Neural progenitor cell (in vitro differentiated cells): ENCODE results near the gene GLP2R. TPM values are rescaled to one million over a fixed set of nuclear protein-coding genes. Genes with fewer than 3 reads are reported as not detected.

Experiments used
- DNase-seq: peaks from one replicate; pipeline ENCODE4 v3.0.0-alpha.2; 2016; ENCODE audit warnings: low spot score
- H2AFZ ChIP-seq: fragments of 200-600 bp; sonication (generic); replicated peaks from 2 replicates; pipeline ENCODE4 v1.6.1; 2016; ENCODE audit warnings: antibody characterized with exemption
- H3F3A ChIP-seq: fragments of 200-600 bp; sonication (generic); 2 replicates; pipeline ENCODE4 v1.6.1; 2016; ENCODE audit warnings: antibody characterized with exemption, low read depth
- H3K27ac ChIP-seq: fragments of 200-600 bp; sonication (generic); 2 replicates; pipeline ENCODE4 v1.5.1; 2016; ENCODE audit warnings: mild to moderate bottlenecking
- H3K27me3 ChIP-seq: fragments of 200-600 bp; sonication (generic); 2 replicates; pipeline ENCODE4 v1.6.1; 2016; ENCODE audit warnings: mild to moderate bottlenecking, moderate library complexity
- H3K36me3 ChIP-seq: fragments of 200-600 bp; sonication (generic); 2 replicates; pipeline ENCODE4 v1.5.1; 2016
- H3K4me1 ChIP-seq: fragments of 200-600 bp; sonication (generic); 2 replicates; pipeline ENCODE4 v1.6.1; 2016; ENCODE audit warnings: mixed run types
- H3K4me2 ChIP-seq: fragments of 200-600 bp; sonication (generic); 2 replicates; pipeline ENCODE4 v1.6.1; 2016
- H3K4me3 ChIP-seq: fragments of 200-600 bp; sonication (generic); 2 replicates; pipeline ENCODE4 v1.5.1; 2016
- H3K79me2 ChIP-seq: fragments of 200-600 bp; sonication (generic); 2 replicates; pipeline ENCODE4 v1.6.1; 2016; ENCODE audit warnings: low read depth
- H3K9ac ChIP-seq: fragments of 200-600 bp; sonication (generic); 2 replicates; pipeline ENCODE4 v1.6.1; 2016
- H3K9me3 ChIP-seq: fragments of 200-600 bp; sonication (generic); 2 replicates; pipeline ENCODE4 v1.5.1; 2016; ENCODE audit warnings: low read depth
- H4K20me1 ChIP-seq: fragments of 200-600 bp; sonication (generic); 2 replicates; pipeline ENCODE4 v1.6.1; 2016; ENCODE audit warnings: low read depth
- H3K27ac Mint-ChIP-seq: 3 replicates; pipeline ENCODE4 v1.8.0; 2021; ENCODE audit warnings: mixed read lengths
- H3K27me3 Mint-ChIP-seq: 2 replicates; pipeline ENCODE4 v1.8.0; 2022; ENCODE audit warnings: low read depth, mild to moderate bottlenecking, inconsistent platforms, moderate library complexity, mixed read lengths; ENCODE audit not compliant: insufficient read depth
- H3K36me3 Mint-ChIP-seq: 3 replicates; pipeline ENCODE4 v1.8.0; 2021; ENCODE audit warnings: mixed read lengths
- H3K4me1 Mint-ChIP-seq: 3 replicates; pipeline ENCODE4 v1.8.0; 2021; ENCODE audit warnings: mixed read lengths
- H3K4me3 Mint-ChIP-seq: 3 replicates; pipeline ENCODE4 v1.8.0; 2021; ENCODE audit warnings: mild to moderate bottlenecking, moderate library complexity, mixed read lengths
- H3K9me3 Mint-ChIP-seq: 3 replicates; pipeline ENCODE4 v1.8.0; 2020; ENCODE audit warnings: mixed read lengths
- CTCF ChIP-seq: fragments of 200-600 bp; sonication (generic); IDR thresholded peaks from 2 replicates; pipeline ENCODE4 v1.5.1; 2017; ENCODE audit warnings: antibody characterized with exemption, mild to moderate bottlenecking
- EZH2 ChIP-seq: fragments of 200-600 bp; sonication (generic); IDR thresholded peaks from 2 replicates; pipeline ENCODE4 v1.6.1; 2017; ENCODE audit warnings: antibody characterized with exemption, mild to moderate bottlenecking, moderate library complexity
- EZH2phosphoT487 ChIP-seq: fragments of 200-600 bp; sonication (generic); IDR thresholded peaks from 2 replicates; pipeline ENCODE4 v1.6.1; 2017; ENCODE audit warnings: antibody characterized with exemption
- total RNA-seq: library from RNA; depleted of rRNA; stranded (reverse); fragments of >200 nt; gene quantifications from 2 replicates; pipeline ENCODE4 v1.2.3, GENCODE V29; 2015; ENCODE audit warnings: low replicate concordance

GLP2R gene
- total RNA-seq, 1 donor from 2014 or later, result not detected

- H3K4me1 Mint-ChIP-seq, result peaks cover 17% of the 10 kb centered on the region
- H3K27ac Mint-ChIP-seq, result no peak overlapping the region
- DNase-seq, result no peak
- no peaks in the 10 kb centered on the region for H3K27me3 Mint-ChIP-seq
- no peak overlapping the region for H3K4me2 ChIP-seq
- no peak overlapping the region for H3K9ac ChIP-seq
- H3F3A ChIP-seq, result no peaks in the 10 kb centered on the region
- no peaks in the 10 kb centered on the region for H3K4me1 ChIP-seq
- H3K4me3 ChIP-seq, result no peak overlapping the region
- no peaks in the 10 kb centered on the region for H4K20me1 ChIP-seq
- no peaks in the 10 kb centered on the region for H3K36me3 ChIP-seq
- TF ChIP-seq EZH2 (no peak), EZH2phosphoT487 (no peak), CTCF (no peak)
- no peaks in the 10 kb centered on the region for H3K9me3 ChIP-seq
- no peak overlapping the region for H2AFZ ChIP-seq
- H3K27me3 ChIP-seq, result no peaks in the 10 kb centered on the region
- no peaks in the 10 kb centered on the region for H3K36me3 Mint-ChIP-seq
- peaks cover 8% of the 10 kb centered on the region for H3K9me3 Mint-ChIP-seq
- no peak overlapping the region for H3K4me3 Mint-ChIP-seq
- H3K27ac ChIP-seq, result no peak overlapping the region
- no peaks in the 10 kb centered on the region for H3K79me2 ChIP-seq
Measured at GRCh38 chr17:9865586-9865985, 39.9 kb downstream of the GLP2R start.

- no peak overlapping the region for H3K4me3 ChIP-seq
Measured at GRCh38 chr17:9868552-9868951, 42.8 kb downstream of the GLP2R start.

GRCh38 chr17:9872852-9873251, 47.1 kb downstream of the GLP2R start:
- DNase-seq, result no peak
- Histone ChIP-seq H3K9me3 (no peaks in the 10 kb centered on the region), H3K36me3 (no peaks in the 10 kb centered on the region), H3K9ac (no peak overlapping the region), H4K20me1 (no peaks in the 10 kb centered on the region), H3K4me1 (peaks cover 13% of the 10 kb centered on the region), H3K27ac (no peak overlapping the region), H3K4me3 (no peak overlapping the region), H3K27me3 (no peaks in the 10 kb centered on the region), H3K4me2 (no peak overlapping the region), H3F3A (no peaks in the 10 kb centered on the region), H3K79me2 (no peaks in the 10 kb centered on the region), H2AFZ (no peak overlapping the region)
- H3K9me3 Mint-ChIP-seq, result peaks cover 8% of the 10 kb centered on the region
- peaks cover 24% of the 10 kb centered on the region for H3K4me1 Mint-ChIP-seq
- no peak overlapping the region for H3K4me3 Mint-ChIP-seq
- no peak overlapping the region for H3K27ac Mint-ChIP-seq
- H3K27me3 Mint-ChIP-seq, result no peaks in the 10 kb centered on the region
- no peaks in the 10 kb centered on the region for H3K36me3 Mint-ChIP-seq
- TF ChIP-seq CTCF (no peak), EZH2phosphoT487 (no peak), EZH2 (no peak)

More at GRCh38 chr17:9868552-9868951, 42.8 kb downstream of the GLP2R start:
- Mint-ChIP-seq H3K27me3 (no peaks in the 10 kb centered on the region), H3K9me3 (peaks cover 4% of the 10 kb centered on the region), H3K27ac (peak overlapping the region; percentile 68), H3K4me3 (no peak overlapping the region), H3K36me3 (no peaks in the 10 kb centered on the region), H3K4me1 (peaks cover 17% of the 10 kb centered on the region)
- H3K36me3 ChIP-seq, result no peaks in the 10 kb centered on the region
- H3K79me2 ChIP-seq, result no peaks in the 10 kb centered on the region
- TF ChIP-seq EZH2 (no peak), EZH2phosphoT487 (no peak), CTCF (no peak)
- no peaks in the 10 kb centered on the region for H3K9me3 ChIP-seq
- H2AFZ ChIP-seq, result no peak overlapping the region
- DNase-seq, result no peak
- H4K20me1 ChIP-seq, result no peaks in the 10 kb centered on the region
- H3F3A ChIP-seq, result no peaks in the 10 kb centered on the region
- no peaks in the 10 kb centered on the region for H3K4me1 ChIP-seq
- no peaks in the 10 kb centered on the region for H3K27me3 ChIP-seq
- H3K4me2 ChIP-seq, result no peak overlapping the region
- H3K27ac ChIP-seq, result no peak overlapping the region
- H3K9ac ChIP-seq, result no peak overlapping the region
